Natural killer cell treated with Interleukin-12 subunit alpha and Interleukin-12 subunit beta and Interleukin-15 and Interleukin-18, amount 100 ng/mL, for 72 hours (primary cell): ENCODE measurements around the gene ABCC4. TPM values are rescaled to one million over a fixed set of nuclear protein-coding genes. Genes with fewer than 3 reads are reported as not detected.

ENCODE experiments used
- ATAC-seq, 2 donors: fragments of 150-1000 bp; cut with Tn5 transposase in 1 of 2; sonication (Bioruptor Pico), chemical (Tn5 transposase) in 1 of 2; 2 replicates each; pipeline ENCODE4 v1.10.0; 2021
- DNase-seq: peaks from one replicate; pipeline ENCODE4 v3.0.0; 2022; ENCODE audit warnings: low spot score
- H3K27ac Mint-ChIP-seq, 2 donors: 1 replicate in 1 of 2; 2 replicates in 1 of 2; pipeline ENCODE4 v1.8.0; 2022; ENCODE audit warnings: mixed read lengths in 2 of 2, mild to moderate bottlenecking in 1 of 2, moderate library complexity in 1 of 2
- H3K27me3 Mint-ChIP-seq, 2 donors: 1 replicate in 1 of 2; 2 replicates in 1 of 2; pipeline ENCODE4 v1.8.0; 2022; ENCODE audit warnings: mixed read lengths in 2 of 2
- H3K36me3 Mint-ChIP-seq: one replicate; pipeline ENCODE4 v1.8.0; 2022; ENCODE audit warnings: mixed read lengths
- H3K4me1 Mint-ChIP-seq, 2 donors: 1 replicate in 1 of 2; 2 replicates in 1 of 2; pipeline ENCODE4 v1.8.0; 2022; ENCODE audit warnings: low read depth in 2 of 2, mixed read lengths in 2 of 2, mild to moderate bottlenecking in 1 of 2
- H3K4me3 Mint-ChIP-seq: one replicate; pipeline ENCODE4 v1.8.0; 2022; ENCODE audit warnings: mixed read lengths
- H3K9me3 Mint-ChIP-seq: 2 replicates; pipeline ENCODE4 v1.8.0; 2022; ENCODE audit warnings: mixed read lengths
- total RNA-seq, 2 donors: library from RNA; stranded (reverse); gene quantifications; one replicate each; pipeline ENCODE4 v1.2.3, GENCODE V29; 2022

Gene ABCC4
- 10 to 100 TPM in 1 of 2 donors, 1 to 10 TPM in 1; 5.5 to 20.6 TPM for total RNA-seq

- no peaks in the 10 kb centered on the region for H3K9me3 Mint-ChIP-seq
- peak; percentile 94 to 95 for ATAC-seq
- peaks cover 18 to 20% of the 10 kb centered on the region in 2 donors for H3K4me1 Mint-ChIP-seq
- peak within 1 kb of the TSS; percentile 91 for H3K4me3 Mint-ChIP-seq
- H3K36me3 Mint-ChIP-seq, result no peaks in the 10 kb centered on the region
- peaks cover 0 to 4% of the 10 kb centered on the region in 2 donors for H3K27me3 Mint-ChIP-seq
- H3K27ac Mint-ChIP-seq, result peak within 1 kb of the TSS; percentile 40 to 53
- peak; percentile 71 for DNase-seq
Measured at GRCh38 chr13:95301183-95301967, at the start of gene ABCC4. ABCC4 (minus strand) TSS chr13:95301451; CDS start chr13:95301314, 137 bp downstream.

- no peak overlapping the region for H3K27ac Mint-ChIP-seq
- ATAC-seq, result peak in 1 of 2 donors; percentile 40
- no peaks in the 10 kb centered on the region for H3K9me3 Mint-ChIP-seq
- no peak overlapping the region for H3K4me3 Mint-ChIP-seq
- peaks cover 0 to 7% of the 10 kb centered on the region in 2 donors for H3K27me3 Mint-ChIP-seq
- H3K36me3 Mint-ChIP-seq, result no peaks in the 10 kb centered on the region
- no peaks in the 10 kb centered on the region for H3K4me1 Mint-ChIP-seq
- no peak for DNase-seq
Measured at GRCh38 chr13:95349267-95349666, 48.0 kb upstream of the ABCC4 start.

GRCh38 chr13:95343944-95344343 is 42.7 kb upstream of the ABCC4 start:
- H3K36me3 Mint-ChIP-seq, result no peaks in the 10 kb centered on the region
- no peak for DNase-seq
- H3K9me3 Mint-ChIP-seq, result no peaks in the 10 kb centered on the region
- H3K27ac Mint-ChIP-seq, result no peak overlapping the region
- no peaks in the 10 kb centered on the region for H3K27me3 Mint-ChIP-seq
- H3K4me1 Mint-ChIP-seq, result no peaks in the 10 kb centered on the region
- ATAC-seq, result no peak
- H3K4me3 Mint-ChIP-seq, result no peak overlapping the region

GRCh38 chr13:95341441-95341840 is 40.2 kb upstream of the ABCC4 start:
- no peak overlapping the region for H3K27ac Mint-ChIP-seq

GRCh38 chr13:95338905-95339304 is 37.7 kb upstream of the ABCC4 start:
- Mint-ChIP-seq H3K36me3 (no peaks in the 10 kb centered on the region), H3K9me3 (no peaks in the 10 kb centered on the region), H3K4me3 (no peak overlapping the region), H3K27me3 (no peaks in the 10 kb centered on the region), H3K4me1 (no peaks in the 10 kb centered on the region), H3K27ac (no peak overlapping the region)
- no peak for DNase-seq
- no peak for ATAC-seq

More at GRCh38 chr13:95341441-95341840, 40.2 kb upstream of the ABCC4 start:
- Mint-ChIP-seq H3K9me3 (no peaks in the 10 kb centered on the region), H3K36me3 (no peaks in the 10 kb centered on the region), H3K27me3 (no peaks in the 10 kb centered on the region), H3K4me1 (no peaks in the 10 kb centered on the region), H3K4me3 (no peak overlapping the region)
- ATAC-seq (no peak), DNase-seq (no peak)

- no peaks in the 10 kb centered on the region for H3K4me1 Mint-ChIP-seq
- no peaks in the 10 kb centered on the region for H3K9me3 Mint-ChIP-seq
- ATAC-seq (no peak), DNase-seq (no peak)
- no peaks in the 10 kb centered on the region for H3K36me3 Mint-ChIP-seq
- H3K27me3 Mint-ChIP-seq, result no peaks in the 10 kb centered on the region
- no peak overlapping the region for H3K4me3 Mint-ChIP-seq
- no peak overlapping the region for H3K27ac Mint-ChIP-seq
Measured at GRCh38 chr13:95337597-95337996, 36.3 kb upstream of the ABCC4 start.

- ATAC-seq (no peak), DNase-seq (no peak)
- Mint-ChIP-seq H3K9me3 (no peaks in the 10 kb centered on the region), H3K4me1 (no peaks in the 10 kb centered on the region), H3K4me3 (no peak overlapping the region), H3K27me3 (peaks cover 0 to 4% of the 10 kb centered on the region in 2 donors), H3K36me3 (no peaks in the 10 kb centered on the region), H3K27ac (no peak overlapping the region)
Measured at GRCh38 chr13:95335667-95336066, 34.4 kb upstream of the ABCC4 start.

GRCh38 chr13:95328386-95328785 is 27.1 kb upstream of the ABCC4 start:
- H3K4me3 Mint-ChIP-seq, result no peak overlapping the region
- DNase-seq, result no peak
- no peaks in the 10 kb centered on the region for H3K9me3 Mint-ChIP-seq
- H3K27ac Mint-ChIP-seq, result no peak overlapping the region
- H3K27me3 Mint-ChIP-seq, result peaks cover 0 to 4% of the 10 kb centered on the region in 2 donors
- no peaks in the 10 kb centered on the region for H3K4me1 Mint-ChIP-seq
- H3K36me3 Mint-ChIP-seq, result no peaks in the 10 kb centered on the region
- ATAC-seq, result no peak

- Mint-ChIP-seq H3K9me3 (no peaks in the 10 kb centered on the region), H3K27ac (no peak overlapping the region), H3K27me3 (peaks cover 0 to 4% of the 10 kb centered on the region in 2 donors), H3K4me3 (no peak overlapping the region), H3K4me1 (no peaks in the 10 kb centered on the region), H3K36me3 (no peaks in the 10 kb centered on the region)
- no peak for ATAC-seq
- no peak for DNase-seq
Measured at GRCh38 chr13:95327190-95327589, 25.9 kb upstream of the ABCC4 start.

GRCh38 chr13:95326695-95327094 is 25.4 kb upstream of the ABCC4 start:
- ATAC-seq, result no peak
- DNase-seq, result no peak
- Mint-ChIP-seq H3K9me3 (no peaks in the 10 kb centered on the region), H3K4me3 (no peak overlapping the region), H3K4me1 (no peaks in the 10 kb centered on the region), H3K27me3 (peaks cover 0 to 4% of the 10 kb centered on the region in 2 donors), H3K36me3 (no peaks in the 10 kb centered on the region), H3K27ac (no peak overlapping the region)

GRCh38 chr13:95325485-95325884 is 24.2 kb upstream of the ABCC4 start:
- Mint-ChIP-seq H3K4me1 (no peaks in the 10 kb centered on the region), H3K4me3 (no peak overlapping the region), H3K36me3 (no peaks in the 10 kb centered on the region), H3K9me3 (no peaks in the 10 kb centered on the region), H3K27ac (no peak overlapping the region), H3K27me3 (peaks cover 0 to 3% of the 10 kb centered on the region in 2 donors)
- DNase-seq (no peak), ATAC-seq (no peak)

GRCh38 chr13:95323930-95324662 is 22.8 kb upstream of the ABCC4 start:
- Mint-ChIP-seq H3K4me3 (no peak overlapping the region), H3K4me1 (no peaks in the 10 kb centered on the region), H3K36me3 (no peaks in the 10 kb centered on the region), H3K27ac (no peak overlapping the region), H3K27me3 (peaks cover 0 to 3% of the 10 kb centered on the region in 2 donors), H3K9me3 (no peaks in the 10 kb centered on the region)
- DNase-seq (no peak), ATAC-seq (no peak)

- no peaks in the 10 kb centered on the region for H3K36me3 Mint-ChIP-seq
- DNase-seq (no peak), ATAC-seq (no peak)
- H3K4me1 Mint-ChIP-seq, result no peaks in the 10 kb centered on the region
- H3K27me3 Mint-ChIP-seq, result peaks cover 0 to 3% of the 10 kb centered on the region in 2 donors
- no peak overlapping the region for H3K4me3 Mint-ChIP-seq
- H3K9me3 Mint-ChIP-seq, result no peaks in the 10 kb centered on the region
- H3K27ac Mint-ChIP-seq, result no peak overlapping the region
Measured at GRCh38 chr13:95319551-95320274, 18.5 kb upstream of the ABCC4 start.
